SH-SY5Y (cell line): ENCODE results near the gene CLASP1.

ENCODE experiments used
- GATA2 ChIP-seq: IDR thresholded peaks from 2 replicates; pipeline ENCODE4 v1.6.1; 2011; ENCODE audit warnings: mild to moderate bottlenecking, low read depth, low read length
- GATA3 ChIP-seq: IDR thresholded peaks from 2 replicates; pipeline ENCODE4 v1.6.1; 2011; ENCODE audit warnings: low read depth, mild to moderate bottlenecking, low read length, moderate library complexity

DNA sequence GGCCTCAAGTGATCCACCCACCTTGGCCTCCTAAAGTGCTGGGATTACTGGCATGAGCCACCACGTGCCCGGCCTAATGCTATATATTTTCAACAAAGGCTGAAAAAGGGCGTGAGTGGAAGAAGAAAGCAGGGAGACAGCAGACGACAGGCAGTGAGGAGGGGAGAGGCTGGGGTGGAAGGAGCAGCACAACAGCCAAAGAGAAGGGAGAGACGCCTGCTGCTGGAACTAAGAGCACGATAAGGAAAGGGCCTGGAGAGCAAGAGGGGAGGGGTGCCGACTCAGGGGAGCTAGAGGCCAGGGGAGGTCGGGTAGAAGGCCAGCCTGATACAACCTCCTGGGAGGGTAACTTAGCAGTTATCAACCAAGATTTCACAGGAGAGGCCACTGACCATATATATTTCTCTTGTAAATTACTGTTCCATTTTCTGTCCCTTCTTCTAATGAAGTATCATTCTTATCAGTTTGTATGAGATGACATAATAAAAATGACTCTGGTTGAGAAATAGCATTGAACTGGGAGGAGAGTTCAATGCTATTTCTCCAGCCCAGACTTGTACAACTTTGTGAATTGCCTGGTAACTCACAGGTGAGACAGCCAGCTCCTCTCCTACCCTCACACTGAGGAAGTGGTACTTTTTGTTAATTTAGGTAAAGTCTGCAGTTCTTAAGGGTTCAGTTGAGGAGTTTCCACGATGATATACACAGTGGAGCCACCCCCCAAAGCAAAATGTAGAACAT, 124.4 kb downstream of the CLASP1 start:
- TF ChIP-seq GATA2 (no peak), GATA3 (no peak)
